Cardiac fibroblast (primary cell): Measurements from ENCODE around the gene ELMO1.

ENCODE experiments used
- DNase-seq, 2 donors: peaks; one replicate each; pipeline versions ENCODE4 v3.0.0 to v3.0.0-alpha.2; 2010; ENCODE audit warnings: low read depth in 2 of 2
- H3K4me3 ChIP-seq, 2 donors: replicated peaks in 1 of 2; 1 replicate in 1 of 2; 2 replicates in 1 of 2; pipeline ENCODE4 v1.5.1; 2011; ENCODE audit warnings: low read depth in 2 of 2, low read length in 2 of 2, mild to moderate bottlenecking in 2 of 2, moderate library complexity in 1 of 2
- CTCF ChIP-seq: IDR thresholded peaks from one replicate; pipeline ENCODE4 v1.5.1; 2011; ENCODE audit warnings: low read depth, mild to moderate bottlenecking, low read length, inconsistent platforms

The ELMO1 gene

GRCh38 chr7:37297546-37297945, 151.1 kb downstream of the ELMO1 start:
- peak in 1 of 2 donors; percentile 26 for DNase-seq
- H3K4me3 ChIP-seq = no peak overlapping the region
- no peak for TF ChIP-seq CTCF

- TF ChIP-seq CTCF = no peak
- no peak for DNase-seq
- no peak overlapping the region for H3K4me3 ChIP-seq
Observed at GRCh38 chr7:37295401-37295800, 153.3 kb downstream of the ELMO1 start.

- no peak for TF ChIP-seq CTCF
- DNase-seq = no peak
- no peak overlapping the region for H3K4me3 ChIP-seq
Observed at GRCh38 chr7:37290731-37291130, 157.9 kb downstream of the ELMO1 start.

- no peak for TF ChIP-seq CTCF
- DNase-seq = no peak
- H3K4me3 ChIP-seq = no peak overlapping the region
Observed at GRCh38 chr7:37289781-37290180, 158.9 kb downstream of the ELMO1 start.

- TF ChIP-seq CTCF = no peak
- DNase-seq = no peak
- no peak overlapping the region for H3K4me3 ChIP-seq
Observed at GRCh38 chr7:37289367-37289766, 159.3 kb downstream of the ELMO1 start.

GRCh38 chr7:37287131-37287855, 161.4 kb downstream of the ELMO1 start:
- H3K4me3 ChIP-seq = no peak overlapping the region
- TF ChIP-seq CTCF = no peak
- no peak for DNase-seq

GRCh38 chr7:37286454-37286832, 162.2 kb downstream of the ELMO1 start:
- no peak for TF ChIP-seq CTCF
- no peak for DNase-seq

More at GRCh38 chr7:37286454-37286832, 162.2 kb downstream of the ELMO1 start:
- no peak overlapping the region for H3K4me3 ChIP-seq
